OCI-LY7 (cell line): ENCODE measurements around the gene TMEM250. TPM values are rescaled to one million over a fixed set of nuclear protein-coding genes. Genes with fewer than 3 reads are reported as not detected.

Experiments
- BruUV-seq: library from RNA; stranded (reverse); fragments of 400-500 nt; replicated peaks from 2 replicates; lab custom pipeline; 2021; lab: Mats Ljungman, UMichigan
- CTCF ChIA-PET: fragments of 300-600 bp; sonication (Branson Sonifier 250); formaldehyde crosslinking; loops from one replicate; lab custom pipeline; 2022; ENCODE audit warnings: antibody characterized with exemption; ENCODE audit not compliant: unreplicated experiment; lab: Charles Lee
- POLR2A ChIA-PET: fragments of 300-600 bp; sonication (Branson Sonifier 250); formaldehyde crosslinking; loops from one replicate; lab custom pipeline; 2022; ENCODE audit warnings: antibody characterized with exemption; lab: Charles Lee
- DNase-seq: peaks from one replicate; pipeline ENCODE4 v3.0.0-alpha.2; 2015; ENCODE audit warnings: low spot score
- H2AFZ ChIP-seq: fragments of 200-600 bp; sonication (generic), shearing (Covaris generic); 2 replicates; pipeline ENCODE4 v1.6.1; 2014; ENCODE audit warnings: mild to moderate bottlenecking, antibody characterized with exemption, low read length, moderate library complexity
- H3K27ac ChIP-seq: fragments of 200-600 bp; sonication (generic); 2 replicates; pipeline ENCODE4 v1.5.1; 2014; ENCODE audit warnings: mixed run types, low read depth, mild to moderate bottlenecking, moderate library complexity, low read length, inconsistent platforms; ENCODE audit not compliant: poor library complexity, severe bottlenecking
- H3K36me3 ChIP-seq: fragments of 200-600 bp; sonication (generic); 2 replicates; pipeline ENCODE4 v1.6.1; 2014; ENCODE audit warnings: mild to moderate bottlenecking, antibody characterized with exemption, low read length, moderate library complexity, mixed read lengths; ENCODE audit not compliant: insufficient read depth
- H3K4me1 ChIP-seq: fragments of 200-600 bp; sonication (generic); 2 replicates; pipeline ENCODE4 v1.5.1; 2014; ENCODE audit warnings: mild to moderate bottlenecking, low read length; ENCODE audit not compliant: insufficient read depth, poor library complexity, severe bottlenecking
- H3K4me2 ChIP-seq: fragments of 200-600 bp; sonication (generic); 2 replicates; pipeline ENCODE4 v1.6.1; 2014; ENCODE audit warnings: mild to moderate bottlenecking, low read length
- H3K4me3 ChIP-seq: fragments of 200-600 bp; sonication (generic); 2 replicates; pipeline ENCODE4 v1.5.1; 2014; ENCODE audit warnings: mild to moderate bottlenecking, low read depth, low read length; ENCODE audit not compliant: poor library complexity, severe bottlenecking
- H3K79me2 ChIP-seq: fragments of 200-600 bp; sonication (generic); 2 replicates; pipeline ENCODE4 v1.6.1; 2016; ENCODE audit warnings: low read depth, mild to moderate bottlenecking, low read length, moderate library complexity, mixed read lengths; ENCODE audit not compliant: insufficient read depth
- H3K9me2 ChIP-seq: fragments of 200-600 bp; sonication (generic); 2 replicates; pipeline ENCODE4 v1.6.1; 2016; ENCODE audit warnings: mild to moderate bottlenecking, low read length, mixed read lengths; ENCODE audit not compliant: insufficient read depth
- H3K9me3 ChIP-seq: fragments of 200-600 bp; sonication (generic); 2 replicates; pipeline ENCODE4 v1.6.1; 2014; ENCODE audit warnings: mild to moderate bottlenecking, mixed run types, low read length, mixed read lengths
- H4K20me1 ChIP-seq: fragments of 200-600 bp; sonication (generic); 2 replicates; pipeline ENCODE4 v1.6.1; 2014; ENCODE audit warnings: mild to moderate bottlenecking, antibody characterized with exemption, low read length, moderate library complexity, mixed read lengths; ENCODE audit not compliant: insufficient read depth
- EZH2phosphoT487 ChIP-seq: fragments of 200-600 bp; sonication (generic); IDR thresholded peaks from 2 replicates; pipeline ENCODE4 v1.6.1; 2018; ENCODE audit warnings: low read depth, borderline replicate concordance, mild to moderate bottlenecking, mixed run types, antibody characterized with exemption, low read length, moderate library complexity, mixed read lengths
- intact Hi-C: fragments of 100-400 bp; cut with micrococcal nuclease; formaldehyde crosslinking; loops from one replicate; pipeline ENCODE4 v1.10.0; 2022; ENCODE audit not compliant: unreplicated experiment
- total RNA-seq, 2 experiments: library from RNA; depleted of rRNA in 1 of 2; stranded (reverse); fragments of >200 nt in 1 of 2; shearing (Covaris generic) in 1 of 2; gene quantifications; 2 replicates each; pipeline ENCODE4 v1.2.3, GENCODE V29; 2014 to 2022
- TF ChIP-seq, protein P1 (sequence below): fragments of 200-600 bp; sonication (generic); conservative IDR thresholded peaks from 2 replicates; pipeline ENCODE4 v1.5.1; 2014; ENCODE audit warnings: mild to moderate bottlenecking, antibody characterized with exemption, low read length, moderate library complexity, mixed read lengths

TMEM250 gene
- total RNA-seq, 2 experiments from 2014 or later: 51.0 to 53.8 TPM

DNA sequence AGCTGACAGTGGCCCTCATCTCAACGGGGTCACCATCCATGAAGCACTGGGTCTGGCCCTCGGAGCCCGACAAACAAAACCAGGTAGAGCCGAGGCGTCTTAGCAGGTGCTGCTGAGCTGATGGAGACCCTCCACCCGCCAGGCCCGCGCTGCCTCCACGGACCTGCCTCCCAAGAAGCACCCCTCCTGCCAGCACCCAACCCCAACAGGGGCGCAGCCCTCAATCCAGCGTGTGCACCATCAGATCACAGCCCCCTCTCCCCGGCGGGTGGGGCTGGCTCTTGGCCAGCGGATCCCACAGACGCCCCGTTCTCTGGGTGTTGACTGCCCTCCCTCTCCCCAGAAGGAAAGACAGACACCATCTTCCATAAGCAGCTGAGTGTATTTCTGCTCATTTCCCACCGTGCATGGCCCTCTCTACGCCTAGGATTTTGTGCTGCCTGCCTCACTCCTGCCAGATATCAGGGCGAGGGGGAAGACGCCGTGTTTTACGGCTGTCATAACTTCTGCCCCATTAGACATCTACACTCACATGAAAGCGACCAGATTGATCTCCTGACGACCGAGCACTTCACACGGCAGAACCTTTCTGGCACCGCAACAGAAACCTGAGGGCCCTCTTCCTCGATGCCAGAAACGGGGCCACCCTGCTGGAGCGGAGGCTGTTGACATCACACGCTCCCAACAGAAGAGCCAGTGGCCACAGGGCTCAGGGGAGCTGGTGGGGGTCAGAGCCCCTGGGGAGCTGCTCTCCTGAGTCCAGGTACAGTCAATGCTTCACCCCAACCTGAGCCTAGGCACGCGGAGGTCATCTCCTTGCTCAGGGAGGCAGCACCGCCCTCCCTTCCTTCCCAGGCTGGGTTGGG is 35.9 kb downstream of the TMEM250 start:
- Histone ChIP-seq H3K27ac (no peak overlapping the region), H3K36me3 (no peaks in the 10 kb centered on the region), H4K20me1 (no peaks in the 10 kb centered on the region), H2AFZ (no peak overlapping the region), H3K79me2 (no peaks in the 10 kb centered on the region), H3K4me1 (no peaks in the 10 kb centered on the region), H3K4me2 (no peak overlapping the region), H3K9me3 (no peaks in the 10 kb centered on the region), H3K4me3 (no peak overlapping the region), H3K9me2 (no peaks in the 10 kb centered on the region)
- POLR2A ChIA-PET: no interaction called here
- intact Hi-C loops: no loop called here
- DNase-seq: no peak
- TF ChIP-seq, protein P1, sequence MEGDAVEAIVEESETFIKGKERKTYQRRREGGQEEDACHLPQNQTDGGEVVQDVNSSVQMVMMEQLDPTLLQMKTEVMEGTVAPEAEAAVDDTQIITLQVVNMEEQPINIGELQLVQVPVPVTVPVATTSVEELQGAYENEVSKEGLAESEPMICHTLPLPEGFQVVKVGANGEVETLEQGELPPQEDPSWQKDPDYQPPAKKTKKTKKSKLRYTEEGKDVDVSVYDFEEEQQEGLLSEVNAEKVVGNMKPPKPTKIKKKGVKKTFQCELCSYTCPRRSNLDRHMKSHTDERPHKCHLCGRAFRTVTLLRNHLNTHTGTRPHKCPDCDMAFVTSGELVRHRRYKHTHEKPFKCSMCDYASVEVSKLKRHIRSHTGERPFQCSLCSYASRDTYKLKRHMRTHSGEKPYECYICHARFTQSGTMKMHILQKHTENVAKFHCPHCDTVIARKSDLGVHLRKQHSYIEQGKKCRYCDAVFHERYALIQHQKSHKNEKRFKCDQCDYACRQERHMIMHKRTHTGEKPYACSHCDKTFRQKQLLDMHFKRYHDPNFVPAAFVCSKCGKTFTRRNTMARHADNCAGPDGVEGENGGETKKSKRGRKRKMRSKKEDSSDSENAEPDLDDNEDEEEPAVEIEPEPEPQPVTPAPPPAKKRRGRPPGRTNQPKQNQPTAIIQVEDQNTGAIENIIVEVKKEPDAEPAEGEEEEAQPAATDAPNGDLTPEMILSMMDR: no peak
- TF ChIP-seq EZH2phosphoT487: no peak
- no TSS peak for BruUV-seq
- CTCF ChIA-PET: no interaction called here

DNA sequence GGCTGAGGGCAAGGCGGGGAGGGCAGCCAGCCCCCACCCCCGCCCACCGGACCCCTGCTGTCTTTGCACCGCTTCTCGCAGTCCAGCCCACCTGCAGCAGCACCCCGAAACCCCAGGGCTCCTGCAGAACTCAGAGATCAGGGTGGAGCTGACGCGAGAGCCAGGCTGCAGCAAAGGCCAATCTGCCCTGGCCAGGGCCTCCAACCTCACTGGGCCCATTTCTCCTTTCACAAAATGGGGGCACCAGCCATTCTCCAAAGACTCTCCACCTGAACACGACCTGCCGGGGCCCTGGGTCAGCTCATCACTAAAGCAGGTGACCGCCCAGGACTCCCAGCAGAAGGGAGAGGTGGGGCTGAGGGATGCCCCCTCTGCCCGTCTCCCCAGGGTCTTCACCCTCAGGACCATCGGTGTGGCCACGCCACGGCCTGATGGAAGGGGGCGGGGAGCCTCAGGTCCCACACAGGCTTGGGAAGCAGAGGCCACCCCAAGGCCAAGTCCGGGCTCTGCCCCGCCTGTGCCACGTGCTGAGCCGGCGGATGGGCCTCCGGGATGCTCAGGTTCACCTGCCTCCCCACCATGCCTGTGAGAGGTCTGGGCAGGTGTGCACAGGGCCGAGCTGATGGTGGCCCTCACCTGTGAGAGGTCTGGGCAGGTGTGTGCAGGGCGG is 36.7 kb downstream of the TMEM250 start:
- BruUV-seq: no TSS peak
- Histone ChIP-seq H4K20me1 (no peaks in the 10 kb centered on the region), H3K27ac (no peak overlapping the region), H3K4me1 (no peaks in the 10 kb centered on the region), H3K4me2 (no peak overlapping the region), H3K36me3 (no peaks in the 10 kb centered on the region), H3K4me3 (no peak overlapping the region), H3K79me2 (no peaks in the 10 kb centered on the region), H3K9me2 (no peaks in the 10 kb centered on the region), H2AFZ (no peak overlapping the region), H3K9me3 (no peaks in the 10 kb centered on the region)
- intact Hi-C loops: no loop called here
- ChIA-PET CTCF (no interaction called here), POLR2A (no interaction called here)
- no peak for DNase-seq
- TF ChIP-seq, protein P1: no peak
- no peak for TF ChIP-seq EZH2phosphoT487
